Esophagus squamous epithelium (tissue), 5 donors: ENCODE results near the gene STK38. TPM values are rescaled to one million over a fixed set of nuclear protein-coding genes. Genes with fewer than 3 reads are reported as not detected.

ENCODE experiments used
- DNase-seq: peaks from one replicate; lab custom pipeline; 2025; lab: John Stamatoyannopoulos, UW
- H3K27ac ChIP-seq, 4 donors: fragments of 200-600 bp; sonication (generic); one replicate each; pipeline ENCODE4 v1.5.1; 2016 to 2019; ENCODE audit warnings: mild to moderate bottlenecking in 1 of 4
- H3K27me3 ChIP-seq, 4 donors: fragments of 200-600 bp; sonication (generic); 1 replicate in 3 of 4; 2 replicates in 1 of 4; pipeline versions ENCODE4 v1.5.1 to v1.6.0; 2017 to 2021; ENCODE audit warnings: antibody characterized with exemption in 1 of 4
- H3K36me3 ChIP-seq, 3 donors: fragments of 200-600 bp; sonication (generic); one replicate each; pipeline ENCODE4 v1.5.1; 2016 to 2019
- H3K4me1 ChIP-seq, 3 donors: fragments of 200-600 bp; sonication (generic); one replicate each; pipeline ENCODE4 v1.5.1; 2017 to 2019
- H3K4me3 ChIP-seq, 4 donors: fragments of 200-600 bp; sonication (generic); 1 replicate in 3 of 4; 2 replicates in 1 of 4; pipeline ENCODE4 v1.5.1; 2016 to 2019; ENCODE audit warnings: mild to moderate bottlenecking in 2 of 4, moderate library complexity in 1 of 4
- H3K9me3 ChIP-seq, 3 donors: fragments of 200-600 bp; sonication (generic); one replicate each; pipeline ENCODE4 v1.5.1; 2016 to 2019
- CTCF ChIP-seq, 6 experiments: fragments of 450-650 bp in 4 of 6; fragments of 200-600 bp in 2 of 6; sonication (generic) in 2 of 6; IDR thresholded peaks; one replicate each; pipeline ENCODE4 v1.5.1; 2016 to 2019; ENCODE audit warnings: antibody characterized with exemption in 6 of 6, mild to moderate bottlenecking in 4 of 6, moderate library complexity in 4 of 6
- POLR2A ChIP-seq, 4 donors: fragments of 450-650 bp; IDR thresholded peaks; one replicate each; pipeline ENCODE4 v1.6.1; 2017; ENCODE audit warnings: antibody characterized with exemption in 4 of 4, mild to moderate bottlenecking in 4 of 4, moderate library complexity in 3 of 4
- WGBS, 2 donors: methylation state at CpG; one replicate each; pipeline ENCODE4 v1.1.5; 2018; 5-methylcytosine and 5-hydroxymethylcytosine counted together
- intact Hi-C: fragments of 100-400 bp; cut with DNase I; formaldehyde crosslinking; loops from one replicate; pipeline ENCODE4 v1.15.0; 2022
- total RNA-seq, 4 donors: library from RNA; depleted of rRNA; stranded (reverse); fragments of >200 nt; gene quantifications; one replicate each; pipeline ENCODE4 v1.1.0, GENCODE V29; 2016
- donor health status: DM: yes; HTN: yes; CAD: no.

Gene STK38
- total RNA-seq: 10 to 100 TPM; 26.5 to 33.6 (median 30.3) TPM

DNA sequence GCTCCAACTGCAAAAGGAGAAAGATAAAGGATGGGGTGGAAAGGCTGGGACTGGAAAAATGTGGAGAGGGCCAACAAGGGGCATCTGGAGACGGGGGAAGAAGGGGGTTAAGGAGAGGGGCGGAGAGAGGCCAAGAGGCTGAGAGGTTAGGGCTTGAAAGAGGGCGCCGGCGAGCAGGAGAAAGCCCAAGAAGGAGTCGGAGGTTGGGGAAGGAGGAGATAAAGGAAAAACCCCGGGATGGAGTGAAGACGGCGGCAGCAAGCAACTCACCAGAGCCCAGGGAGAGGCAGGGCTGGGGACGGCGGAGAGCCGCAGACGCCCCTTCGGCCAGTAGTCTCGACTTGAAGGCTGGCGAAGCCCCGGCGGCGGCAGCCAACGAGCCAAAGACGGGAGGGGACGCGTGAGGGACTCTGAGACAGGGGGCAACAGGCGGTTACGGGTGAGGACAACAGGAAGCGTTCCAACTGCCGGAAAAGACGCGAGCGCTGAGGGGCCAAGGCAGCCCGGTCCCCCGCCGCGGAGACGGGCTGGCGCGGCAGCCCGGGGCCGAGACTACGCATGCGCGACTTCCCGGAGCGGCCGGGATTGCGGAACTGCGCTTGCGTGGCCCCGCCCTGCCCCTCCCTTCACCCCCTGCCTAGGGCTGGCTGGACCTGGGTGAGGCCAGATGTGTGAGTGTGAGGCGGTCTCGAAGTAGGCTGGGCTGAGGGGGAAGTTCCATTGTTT is at the start of gene STK38:
Gene STK38 (minus strand): TSS at position 560 of the 726 bp plus-strand sequence. CDS start 7,277 bp downstream, outside the sequence.
- peaks cover 19 to 54% (median 22%) of the 10 kb centered on the region in 3 donors for H3K4me1 ChIP-seq
- no peaks in the 10 kb centered on the region for H3K9me3 ChIP-seq
- 0 to 1% methylated on average over 32 to 47 of the region's 51 CpGs for WGBS, 2 donors
- H3K4me3 ChIP-seq: peak within 1 kb of the TSS; percentile 77 to 100 (median 87)
- no peaks in the 10 kb centered on the region for H3K27me3 ChIP-seq
- H3K27ac ChIP-seq: peak within 1 kb of the TSS; percentile 95 to 100 (median 98)
- TF ChIP-seq CTCF (IDR thresholded peaks at IDR 0.05) (peak in 2 of 6 experiments; percentile 4 to 16), POLR2A (IDR thresholded peaks at IDR 0.05) (peak in 3 of 4 donors; percentile 89 to 99 (median 98))
- DNase-seq: peak; percentile 35
- no peaks in the 10 kb centered on the region for H3K36me3 ChIP-seq
- intact Hi-C loops: loop anchor here (10.0 kb wide), 1 partner anchor 48 kb away; the partner anchor contains the start of gene SRSF3

GRCh38 chr6:36596356-36596755 is 49.1 kb upstream of the STK38 start:
- TF ChIP-seq CTCF (IDR thresholded peaks at IDR 0.05) (no peak), POLR2A (IDR thresholded peaks at IDR 0.05) (no peak)
- H3K27me3 ChIP-seq: no peaks in the 10 kb centered on the region
- peak overlapping the region; percentile 61 to 96 (median 88) for H3K4me3 ChIP-seq
- H3K4me1 ChIP-seq: peaks cover 15 to 66% (median 49%) of the 10 kb centered on the region in 3 donors
- 0% methylated on average over 5 of the region's 5 CpGs for WGBS, 2 donors
- DNase-seq: no peak
- H3K36me3 ChIP-seq: peaks cover 19 to 49% (median 34%) of the 10 kb centered on the region in 3 donors
- intact Hi-C loops: loop anchor here (10.0 kb wide), 1 partner anchor 52 kb away; the partner anchor contains the start of gene STK38
- H3K9me3 ChIP-seq: no peaks in the 10 kb centered on the region
- peak overlapping the region; percentile 95 to 100 (median 98) for H3K27ac ChIP-seq

GRCh38 chr6:36594816-36595643 is 47.8 kb upstream of the STK38 start:
- Histone ChIP-seq H3K9me3 (no peaks in the 10 kb centered on the region), H3K4me1 (peaks cover 15 to 59% (median 39%) of the 10 kb centered on the region in 3 donors), H3K36me3 (peaks cover 13 to 36% (median 23%) of the 10 kb centered on the region in 3 donors), H3K4me3 (peak overlapping the region; percentile 61 to 96 (median 88)), H3K27ac (peak overlapping the region; percentile 95 to 100 (median 98)), H3K27me3 (no peaks in the 10 kb centered on the region)
- intact Hi-C loops: loop anchor here (10.0 kb wide), 1 partner anchor 50 kb away; the partner anchor contains the start of gene STK38
- no peak for DNase-seq
- WGBS, 2 donors: 0 to 1% methylated on average over 15 of the region's 15 CpGs
- TF ChIP-seq CTCF (IDR thresholded peaks at IDR 0.05) (no peak), POLR2A (IDR thresholded peaks at IDR 0.05) (no peak)

DNA sequence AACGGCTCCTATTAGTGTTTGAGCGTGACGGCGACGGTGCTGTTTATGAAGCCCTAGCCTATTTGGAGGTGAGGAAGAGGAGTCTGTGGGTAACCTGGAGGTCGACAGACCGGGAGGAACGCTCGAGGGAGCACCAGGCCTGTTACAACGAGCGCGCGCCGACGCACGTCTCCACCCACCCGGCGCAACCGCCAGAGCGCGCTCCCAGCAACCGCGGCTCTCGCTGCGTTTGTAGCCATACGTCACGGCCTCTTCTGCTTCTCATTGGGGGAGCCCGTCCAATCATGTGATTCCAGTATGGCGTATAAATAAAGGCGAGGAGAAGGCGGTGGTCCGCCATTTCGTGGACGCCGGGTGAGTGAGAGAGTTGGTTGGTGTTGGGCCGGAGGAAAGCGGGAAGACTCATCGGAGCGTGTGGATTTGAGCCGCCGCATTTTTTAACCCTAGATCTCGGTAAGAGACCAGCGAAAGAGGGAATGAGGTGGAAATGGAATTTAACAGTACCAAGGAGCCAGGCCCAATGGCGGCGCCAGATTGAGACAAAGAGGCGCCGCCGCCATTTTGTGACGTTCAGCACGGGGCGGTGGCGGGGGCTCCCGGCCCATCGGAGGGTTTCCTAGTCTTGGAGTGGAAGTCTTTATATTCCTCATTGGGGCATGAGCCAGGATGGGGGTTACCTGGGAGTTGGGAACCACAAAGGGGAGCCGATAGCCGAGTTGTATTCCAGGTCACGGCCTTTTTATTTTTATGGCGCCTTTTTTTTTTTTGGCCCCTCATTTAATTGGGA is 46.9 kb upstream of the STK38 start, which contains the start of gene SRSF3:
Gene SRSF3 (plus strand): TSS at position 334 of the 787 bp plus-strand sequence. CDS start 2,401 bp downstream, outside the sequence.
- Histone ChIP-seq H3K4me1 (peaks cover 8 to 54% (median 31%) of the 10 kb centered on the region in 3 donors), H3K4me3 (peak within 1 kb of the TSS; percentile 61 to 96 (median 88)), H3K9me3 (no peaks in the 10 kb centered on the region), H3K27ac (peak within 1 kb of the TSS; percentile 95 to 100 (median 98)), H3K36me3 (peaks cover 5 to 28% (median 16%) of the 10 kb centered on the region in 3 donors), H3K27me3 (no peaks in the 10 kb centered on the region)
- DNase-seq: peak; percentile 89
- TF ChIP-seq CTCF (IDR thresholded peaks at IDR 0.05) (peak; percentile 16 to 66 (median 56)), POLR2A (IDR thresholded peaks at IDR 0.05) (peak in 3 of 4 donors; percentile 51 to 99 (median 98))
- WGBS, 2 donors: 0 to 1% methylated on average over 50 to 51 of the region's 58 CpGs
- intact Hi-C loops: loop anchor here (10.0 kb wide), 1 partner anchor 49 kb away; the partner anchor contains the start of gene STK38
